ENCODE measurements around the gene AKIRIN1.
"Not testable (repeated sequence)": the region's sequence is repeated elsewhere in the genome, so short reads cannot be mapped to it uniquely, and the experiment has no call there.

DNA sequence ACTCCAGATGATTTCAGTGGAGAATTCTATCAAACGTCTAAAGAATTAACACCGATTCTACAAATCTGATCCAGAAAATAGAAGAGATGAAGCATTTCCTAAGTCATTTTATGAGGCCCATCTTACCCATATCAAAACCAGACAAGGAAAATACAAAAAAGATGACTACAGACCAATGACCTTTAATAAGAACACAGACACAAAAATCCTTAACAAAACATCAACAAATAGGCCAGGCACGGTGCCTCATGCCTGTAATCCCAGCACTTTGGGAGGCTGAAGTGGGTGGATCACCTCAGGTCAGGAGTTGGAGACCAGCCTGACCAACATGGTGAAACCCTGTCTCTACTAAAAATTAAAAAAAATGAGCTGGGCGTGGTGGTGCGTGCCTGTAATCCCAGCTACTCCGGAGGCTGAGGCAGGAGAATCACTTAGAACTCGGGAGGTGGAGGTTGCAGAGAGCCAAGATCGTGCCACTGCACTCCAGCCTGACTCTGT lies 64.2 kb downstream of the AKIRIN1 start:
- TF ChIP-seq, protein P1, sequence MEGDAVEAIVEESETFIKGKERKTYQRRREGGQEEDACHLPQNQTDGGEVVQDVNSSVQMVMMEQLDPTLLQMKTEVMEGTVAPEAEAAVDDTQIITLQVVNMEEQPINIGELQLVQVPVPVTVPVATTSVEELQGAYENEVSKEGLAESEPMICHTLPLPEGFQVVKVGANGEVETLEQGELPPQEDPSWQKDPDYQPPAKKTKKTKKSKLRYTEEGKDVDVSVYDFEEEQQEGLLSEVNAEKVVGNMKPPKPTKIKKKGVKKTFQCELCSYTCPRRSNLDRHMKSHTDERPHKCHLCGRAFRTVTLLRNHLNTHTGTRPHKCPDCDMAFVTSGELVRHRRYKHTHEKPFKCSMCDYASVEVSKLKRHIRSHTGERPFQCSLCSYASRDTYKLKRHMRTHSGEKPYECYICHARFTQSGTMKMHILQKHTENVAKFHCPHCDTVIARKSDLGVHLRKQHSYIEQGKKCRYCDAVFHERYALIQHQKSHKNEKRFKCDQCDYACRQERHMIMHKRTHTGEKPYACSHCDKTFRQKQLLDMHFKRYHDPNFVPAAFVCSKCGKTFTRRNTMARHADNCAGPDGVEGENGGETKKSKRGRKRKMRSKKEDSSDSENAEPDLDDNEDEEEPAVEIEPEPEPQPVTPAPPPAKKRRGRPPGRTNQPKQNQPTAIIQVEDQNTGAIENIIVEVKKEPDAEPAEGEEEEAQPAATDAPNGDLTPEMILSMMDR (conservative IDR thresholded peaks at IDR 0.05): not testable (repeated sequence)
- TF ChIP-seq EZH2 (IDR thresholded peaks at IDR 0.05; ENCODE audit: low read depth): not testable (repeated sequence)

All from PC-9 (cell line).